GM21515 (cell line): Measurements from ENCODE around the gene WDR90.
A peak's percentile ranks its signal among the peaks of the same experiment; 100 is the strongest.

ENCODE experiments used
- ATAC-seq: cut with Tn5 transposase; IDR thresholded peaks from one replicate; pipeline ENCODE4 v1.9.1; 2021; ENCODE audit not compliant: unreplicated experiment

The WDR90 gene

GRCh38 chr16:648781-649589 lies at the start of gene WDR90:
Gene WDR90, plus strand, starts transcription at chr16:649365. Its CDS starts 52 bp downstream, at chr16:649417.
- ATAC-seq = peak; percentile 64

DNA sequence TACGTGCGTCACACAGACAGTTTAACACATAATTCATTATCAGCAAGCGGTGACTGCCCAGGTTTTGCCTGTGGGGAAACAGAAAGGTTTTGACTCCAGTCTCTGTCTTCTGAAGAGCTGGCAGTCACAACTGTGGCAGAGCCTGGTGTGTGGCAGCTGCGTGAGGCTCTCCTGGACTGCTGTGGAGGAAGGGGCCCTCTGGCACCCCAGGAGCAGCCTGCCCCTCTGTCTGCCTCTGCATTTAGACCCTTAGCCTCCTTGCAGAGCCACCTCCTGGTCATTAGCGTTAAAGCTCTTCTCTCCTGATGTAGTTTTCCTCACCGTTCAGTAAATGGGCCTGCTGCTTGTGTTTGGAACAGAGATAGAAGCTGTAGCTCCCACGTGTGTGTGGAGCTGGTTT lies 48.4 kb upstream of the WDR90 start:
- ATAC-seq = no peak

DNA sequence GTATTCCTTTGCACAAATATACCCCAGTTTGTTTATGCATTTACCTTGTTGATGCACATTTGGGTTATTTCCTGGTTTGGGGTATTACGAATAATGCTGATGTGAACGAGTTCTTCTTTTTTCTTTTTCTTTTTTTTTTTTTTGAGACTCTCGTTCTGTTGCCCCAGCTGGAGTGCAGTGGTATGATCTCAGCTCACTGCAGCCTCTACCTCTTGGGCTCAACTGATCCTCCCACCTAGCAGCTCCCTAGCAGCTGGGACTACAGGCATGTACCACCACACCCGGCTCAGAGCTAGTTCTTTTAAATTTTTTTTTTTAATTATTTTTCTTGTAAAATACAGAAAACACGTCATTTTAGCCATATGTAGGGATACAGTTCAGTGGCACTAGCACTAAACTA lies 45.2 kb upstream of the WDR90 start:
- ATAC-seq = no peak

GRCh38 chr16:606656-607307 lies 42.4 kb upstream of the WDR90 start:
- no peak for ATAC-seq

- no peak for ATAC-seq
Observed at GRCh38 chr16:608019-608418, 41.1 kb upstream of the WDR90 start.

GRCh38 chr16:609316-609715 lies 39.8 kb upstream of the WDR90 start:
- ATAC-seq = no peak

- ATAC-seq = no peak
Observed at GRCh38 chr16:609984-610383, 39.2 kb upstream of the WDR90 start.

DNA sequence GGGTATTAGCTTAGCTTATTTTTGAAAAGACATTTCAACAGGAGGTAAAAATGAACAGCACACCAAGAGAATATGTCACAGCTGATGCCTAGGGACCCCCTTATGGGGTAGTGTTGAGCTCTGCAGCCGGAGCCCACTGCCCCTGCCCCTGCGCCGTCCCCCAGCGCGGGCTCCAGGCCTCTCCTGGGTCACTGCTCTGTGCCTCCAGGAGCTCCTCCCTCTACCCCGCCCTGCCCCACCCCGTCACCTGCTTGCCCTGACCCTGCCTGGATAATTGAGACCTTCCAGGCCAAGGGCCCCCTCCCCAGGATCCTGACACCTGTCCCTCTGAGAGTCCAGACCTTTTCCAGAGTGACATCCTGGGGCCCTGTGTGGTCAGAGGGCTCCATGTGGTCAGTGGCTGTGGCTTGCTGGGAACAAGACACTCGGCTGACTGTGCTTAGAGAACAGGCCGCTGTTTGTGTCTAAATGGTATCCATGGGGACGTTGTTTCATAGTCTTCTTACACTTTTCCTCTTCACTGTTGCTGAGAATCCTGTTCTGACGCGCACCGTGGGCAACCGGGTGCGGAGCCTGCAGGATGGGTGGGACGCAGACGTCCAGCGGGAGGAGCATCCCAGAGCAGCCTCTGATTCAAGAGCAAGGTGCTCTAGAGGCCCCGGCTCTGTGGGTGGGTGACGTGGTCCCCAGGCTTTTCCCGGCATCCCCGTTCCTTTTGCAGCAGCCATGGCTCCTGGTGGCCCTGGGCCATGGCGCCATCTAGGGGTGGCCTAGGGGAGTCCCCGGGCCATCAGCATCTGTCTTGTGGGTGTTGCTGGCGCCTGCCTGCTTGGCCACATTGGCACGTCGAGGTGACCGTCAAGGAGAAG lies 38.4 kb upstream of the WDR90 start:
- ATAC-seq = no peak

DNA sequence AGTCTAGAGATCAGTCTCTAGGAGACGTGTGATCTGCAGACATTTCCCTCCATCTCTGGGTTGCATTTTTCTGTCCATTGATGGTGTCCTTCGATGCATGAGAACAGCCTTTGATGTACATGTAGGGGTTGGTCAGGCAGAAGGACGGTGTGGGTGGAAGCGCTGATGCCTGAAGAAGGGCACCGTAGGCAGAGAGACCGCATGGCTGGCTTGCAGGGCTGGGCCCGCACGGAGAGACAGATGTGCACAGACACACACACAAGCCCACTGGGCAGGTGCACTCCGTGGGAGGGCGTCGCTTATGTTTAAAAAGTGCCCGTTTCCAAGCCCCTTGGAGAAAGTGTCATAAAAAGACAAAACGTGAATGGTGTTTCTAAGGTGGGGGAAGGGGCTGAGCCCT lies 34.0 kb upstream of the WDR90 start:
- ATAC-seq = no peak

GRCh38 chr16:616733-617586 lies 32.2 kb upstream of the WDR90 start:
- ATAC-seq = no peak

DNA sequence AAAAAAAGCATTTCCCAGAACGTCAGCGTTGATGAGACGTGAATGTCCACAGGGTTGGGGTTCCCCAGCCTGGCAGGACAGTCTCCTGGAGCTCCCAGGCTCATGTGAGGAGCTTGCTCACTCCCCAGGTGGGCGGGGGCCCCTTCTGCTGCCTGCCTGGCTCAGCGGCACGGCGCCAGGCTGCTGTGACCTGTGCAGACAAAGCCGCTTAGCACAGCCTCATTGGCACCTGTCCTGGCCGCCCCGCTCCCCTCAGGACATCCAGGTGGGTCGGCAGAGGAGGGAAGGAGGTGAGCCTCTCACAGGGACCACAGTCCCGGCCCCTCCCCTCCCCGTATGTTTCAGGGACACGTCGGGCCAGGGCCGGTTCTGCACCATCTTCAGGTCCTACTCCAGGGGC lies 31.3 kb upstream of the WDR90 start:
- no peak for ATAC-seq

GRCh38 chr16:619476-620100 lies 29.6 kb upstream of the WDR90 start:
- ATAC-seq = no peak

DNA sequence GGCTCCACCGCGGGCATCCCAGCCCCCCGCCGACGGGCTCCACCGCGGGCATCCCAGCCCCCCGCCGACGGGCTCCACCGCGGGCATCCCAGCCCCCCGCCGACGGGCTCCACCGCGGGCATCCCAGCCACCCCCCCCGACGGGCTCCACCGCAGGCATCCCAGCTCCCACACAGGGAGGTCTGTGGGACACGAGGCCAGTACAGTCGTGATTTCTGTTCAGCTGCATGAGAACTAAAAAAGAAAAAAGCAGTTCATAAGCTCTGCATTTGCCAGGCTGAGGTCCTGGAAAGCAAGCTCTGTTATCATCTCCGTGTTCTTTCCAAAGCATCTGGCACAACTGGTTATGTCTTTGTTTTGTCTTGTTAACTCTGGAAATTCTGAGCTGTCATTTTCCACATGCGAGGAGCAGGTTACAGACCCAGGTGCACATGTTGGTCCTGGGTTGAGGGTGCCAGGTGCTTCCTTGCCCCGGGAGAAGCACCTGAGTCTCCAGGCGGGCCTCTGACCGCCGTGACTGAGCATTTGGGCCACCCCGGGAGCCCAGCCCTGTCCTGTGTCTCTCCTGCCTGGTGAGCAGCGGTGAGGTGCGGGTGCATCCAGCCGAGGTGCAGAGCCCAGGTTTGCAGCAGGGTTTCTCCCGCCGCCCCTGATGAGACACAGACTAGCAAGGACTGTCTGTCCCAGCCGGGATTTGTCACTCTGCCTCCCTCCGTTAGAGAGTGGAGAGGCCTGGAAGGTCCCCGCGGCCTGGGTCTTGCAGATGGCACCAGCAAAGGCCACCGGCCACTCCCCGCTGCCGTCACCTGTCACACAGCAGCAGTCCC lies 28.3 kb upstream of the WDR90 start:
- ATAC-seq = no peak

DNA sequence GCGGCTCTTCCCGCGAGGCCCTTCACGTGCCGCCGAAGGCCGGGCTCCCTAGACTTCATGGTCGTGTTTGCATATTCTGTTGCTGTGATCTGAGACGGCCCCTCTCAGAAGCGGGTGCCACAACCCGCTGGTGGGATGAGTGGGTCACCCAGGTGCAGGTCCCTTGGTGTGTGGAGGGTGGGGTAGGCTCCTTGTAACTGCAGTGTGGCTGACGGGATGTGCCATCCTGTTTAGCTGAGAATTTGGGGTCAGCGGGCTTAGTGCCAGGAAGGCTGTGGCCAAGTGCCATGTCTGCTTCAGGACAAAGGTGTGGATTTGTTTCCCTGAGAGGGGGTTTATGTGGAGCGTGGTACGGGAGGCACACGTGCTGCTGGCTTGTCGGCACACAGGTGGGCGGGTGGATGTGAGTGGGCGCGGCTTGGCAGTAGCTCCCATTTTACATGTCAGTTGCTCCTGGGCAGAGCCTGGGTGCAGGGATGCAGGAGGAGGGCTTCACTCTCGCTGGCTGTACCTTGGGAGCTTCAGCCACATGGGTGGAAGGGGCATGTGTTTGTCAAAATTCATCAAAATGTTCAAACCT lies 27.5 kb upstream of the WDR90 start:
- ATAC-seq = no peak

GRCh38 chr16:622920-623280 lies 26.3 kb upstream of the WDR90 start:
- no peak for ATAC-seq

DNA sequence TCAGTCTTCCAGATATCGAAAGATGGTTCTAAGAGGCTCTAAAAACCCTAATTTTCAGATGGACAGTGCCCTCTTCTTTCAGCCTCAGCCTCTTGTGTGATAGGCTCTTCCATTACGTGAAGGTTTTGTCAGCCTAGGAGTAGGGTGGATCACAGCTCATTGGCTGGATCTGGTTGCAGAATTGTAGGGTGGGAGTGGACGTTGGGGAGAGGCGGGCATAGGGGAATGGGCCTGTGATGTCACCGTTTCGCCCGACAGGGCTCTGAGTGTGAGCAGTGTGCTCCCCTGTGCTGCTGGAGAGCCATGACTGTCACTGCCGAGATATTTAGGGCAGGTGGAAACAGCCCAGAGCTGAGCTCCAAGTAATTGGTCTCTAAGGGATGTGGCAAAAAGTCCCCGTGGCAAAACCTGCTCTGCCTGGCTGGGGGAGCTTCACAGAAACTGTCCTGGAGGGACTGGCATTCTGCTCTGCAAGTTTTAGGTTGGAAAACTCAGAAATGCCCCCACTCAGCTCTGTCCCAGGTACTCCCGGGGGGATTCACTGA lies 24.6 kb upstream of the WDR90 start:
- no peak for ATAC-seq

- no peak for ATAC-seq
Observed at GRCh38 chr16:625117-625976, 23.8 kb upstream of the WDR90 start.
